MM.1S (cell line): ENCODE measurements around the gene STRA6.

Experiments
- DNase-seq: peaks from one replicate; pipeline ENCODE4 v3.0.0-alpha.2; 2015
- H2AFZ ChIP-seq: fragments of 300-600 bp; sonication (generic); 2 replicates; pipeline ENCODE4 v1.6.0; 2016; ENCODE audit warnings: antibody characterized with exemption, low read length
- H3F3A ChIP-seq: fragments of 300-600 bp; sonication (generic); 2 replicates; pipeline ENCODE4 v1.6.1; 2016; ENCODE audit warnings: mild to moderate bottlenecking, antibody characterized with exemption, low read length, moderate library complexity, mixed read lengths; ENCODE audit not compliant: insufficient read depth
- H3K27ac ChIP-seq: fragments of 300-600 bp; sonication (generic); 2 replicates; pipeline ENCODE4 v1.5.1; 2016; ENCODE audit warnings: mild to moderate bottlenecking, low read length
- H3K27me3 ChIP-seq: fragments of 300-600 bp; sonication (generic); replicated peaks from 2 replicates; pipeline ENCODE4 v1.6.0; 2016; ENCODE audit warnings: low read length; ENCODE audit not compliant: insufficient read depth
- H3K36me3 ChIP-seq: fragments of 300-600 bp; sonication (generic); replicated peaks from 2 replicates; pipeline ENCODE4 v1.6.1; 2016; ENCODE audit warnings: mild to moderate bottlenecking, low read length, mixed read lengths; ENCODE audit not compliant: insufficient read depth
- H3K4me1 ChIP-seq: fragments of 300-600 bp; sonication (generic); 2 replicates; pipeline ENCODE4 v1.6.1; 2016; ENCODE audit warnings: low read length, mixed read lengths
- H3K4me2 ChIP-seq: fragments of 300-600 bp; sonication (generic); 2 replicates; pipeline ENCODE4 v1.6.0; 2016; ENCODE audit warnings: low read depth, low read length
- H3K4me3 ChIP-seq: fragments of 300-600 bp; sonication (generic); 2 replicates; pipeline ENCODE4 v1.5.1; 2016; ENCODE audit warnings: low read length, mixed read lengths
- H3K79me2 ChIP-seq: fragments of 300-600 bp; sonication (generic); 2 replicates; pipeline ENCODE4 v1.6.1; 2016; ENCODE audit warnings: mixed run types, low read length, mixed read lengths
- H3K9ac ChIP-seq: fragments of 300-600 bp; sonication (generic); 2 replicates; pipeline ENCODE4 v1.6.1; 2016; ENCODE audit warnings: low read length, mixed read lengths
- H3K9me2 ChIP-seq: fragments of 300-600 bp; sonication (generic); replicated peaks from 2 replicates; pipeline ENCODE4 v1.6.1; 2016; ENCODE audit warnings: mild to moderate bottlenecking, low read length, mixed read lengths; ENCODE audit not compliant: insufficient read depth
- H3K9me3 ChIP-seq: fragments of 300-600 bp; sonication (generic); replicated peaks from 2 replicates; pipeline ENCODE4 v1.6.1; 2016; ENCODE audit warnings: mild to moderate bottlenecking, low read length, mixed read lengths; ENCODE audit not compliant: insufficient read depth
- H4K20me1 ChIP-seq: fragments of 300-600 bp; sonication (generic); 2 replicates; pipeline ENCODE4 v1.6.1; 2016; ENCODE audit warnings: mild to moderate bottlenecking, low read length, moderate library complexity, mixed read lengths; ENCODE audit not compliant: insufficient read depth
- CTCF ChIP-seq: fragments of 300-600 bp; sonication (generic); IDR thresholded peaks from 2 replicates; pipeline ENCODE4 v1.5.1; 2016; ENCODE audit warnings: antibody characterized with exemption, low read length, mixed read lengths
- EZH2 ChIP-seq: fragments of 300-600 bp; sonication (generic); optimal IDR thresholded peaks from 2 replicates; pipeline ENCODE3; 2017; ENCODE audit warnings: low read depth, mild to moderate bottlenecking, antibody characterized with exemption, low read length, mixed read lengths
- EZH2phosphoT487 ChIP-seq: fragments of 300-600 bp; sonication (generic); IDR thresholded peaks from 2 replicates; pipeline ENCODE4 v1.6.1; 2018; ENCODE audit warnings: antibody characterized with exemption, low read length

STRA6 gene

GRCh38 chr15:74211656-74212055 lies 9.1 kb upstream of the STRA6 start:
- H3K4me2 ChIP-seq, result no peak overlapping the region
- H4K20me1 ChIP-seq, result no peaks in the 10 kb centered on the region
- no peaks in the 10 kb centered on the region for H3K36me3 ChIP-seq
- no peaks in the 10 kb centered on the region for H3F3A ChIP-seq
- TF ChIP-seq CTCF (no peak), EZH2 (no peak), EZH2phosphoT487 (no peak)
- peaks cover 76% of the 10 kb centered on the region for H3K27me3 ChIP-seq
- no peak overlapping the region for H3K4me3 ChIP-seq
- H3K9ac ChIP-seq, result no peak overlapping the region
- DNase-seq, result no peak
- no peaks in the 10 kb centered on the region for H3K9me3 ChIP-seq
- H3K27ac ChIP-seq, result no peak overlapping the region
- no peak overlapping the region for H2AFZ ChIP-seq
- peaks cover 7% of the 10 kb centered on the region for H3K4me1 ChIP-seq
- H3K9me2 ChIP-seq, result no peaks in the 10 kb centered on the region
- no peaks in the 10 kb centered on the region for H3K79me2 ChIP-seq

GRCh38 chr15:74210729-74211128 lies 8.1 kb upstream of the STRA6 start:
- Histone ChIP-seq H3K4me1 (peaks cover 7% of the 10 kb centered on the region), H3K4me3 (no peak overlapping the region), H4K20me1 (no peaks in the 10 kb centered on the region), H3K36me3 (no peaks in the 10 kb centered on the region), H3K4me2 (no peak overlapping the region), H3K27ac (no peak overlapping the region), H3F3A (no peaks in the 10 kb centered on the region), H3K9me2 (no peaks in the 10 kb centered on the region), H3K27me3 (peaks cover 74% of the 10 kb centered on the region), H3K79me2 (no peaks in the 10 kb centered on the region), H3K9ac (no peak overlapping the region), H2AFZ (no peak overlapping the region), H3K9me3 (no peaks in the 10 kb centered on the region)
- no peak for TF ChIP-seq CTCF
- TF ChIP-seq EZH2phosphoT487, result no peak
- TF ChIP-seq EZH2, result no peak
- DNase-seq, result no peak

GRCh38 chr15:74209997-74210671 lies 7.5 kb upstream of the STRA6 start:
- Histone ChIP-seq H3K79me2 (no peaks in the 10 kb centered on the region), H3K27ac (no peak overlapping the region), H3K9me3 (no peaks in the 10 kb centered on the region), H3K9ac (no peak overlapping the region), H3K4me1 (peaks cover 7% of the 10 kb centered on the region), H3K9me2 (no peaks in the 10 kb centered on the region), H4K20me1 (no peaks in the 10 kb centered on the region), H2AFZ (no peak overlapping the region), H3F3A (no peaks in the 10 kb centered on the region), H3K4me3 (no peak overlapping the region), H3K36me3 (no peaks in the 10 kb centered on the region), H3K27me3 (peaks cover 73% of the 10 kb centered on the region), H3K4me2 (no peak overlapping the region)
- no peak for DNase-seq
- TF ChIP-seq EZH2 (no peak), EZH2phosphoT487 (no peak), CTCF (no peak)
